Measurements from ENCODE around the gene SNF8. TPM values are rescaled to one million over a fixed set of nuclear protein-coding genes. Genes with fewer than 3 reads are reported as not detected.

The SNF8 gene
- total RNA-seq, 1 experiment from 2014 or later: 129 TPM

DNA sequence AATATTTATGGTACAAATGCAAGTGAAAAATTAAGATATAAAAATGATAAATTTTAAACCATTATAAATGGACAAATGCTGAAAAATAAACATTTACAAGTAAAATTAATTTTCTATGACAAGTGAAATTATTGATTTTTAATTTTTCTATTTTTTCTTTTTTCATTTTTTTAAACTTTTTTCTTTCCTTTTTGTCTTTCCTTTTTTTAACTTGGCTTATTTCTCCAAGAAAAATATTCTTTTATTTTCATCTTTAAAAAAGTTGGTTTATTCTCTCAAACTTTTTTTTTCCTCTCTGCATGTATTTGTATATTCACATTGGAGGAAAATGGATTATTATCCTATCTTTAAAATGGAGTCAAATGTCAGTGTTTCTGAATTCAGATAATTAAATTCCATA, 48.7 kb upstream of the SNF8 start:
- H4K5ac ChIP-seq (ENCODE audit: insufficient read length, low read depth, low read length): no peak overlapping the region
- H3T11ph ChIP-seq (ENCODE audit: low read length): no peak overlapping the region
- no peak for DNase-seq
- no peak overlapping the region for H3K23ac ChIP-seq (ENCODE audit: insufficient read length, low read depth, low read length)
- H3K27me3 ChIP-seq (ENCODE audit: insufficient read depth, low read length): no peaks in the 10 kb centered on the region
- H3K23me2 ChIP-seq (ENCODE audit: insufficient read length, low read depth, low read length, poor library complexity, severe bottlenecking): peaks cover 12% of the 10 kb centered on the region
- H2BK120ac ChIP-seq (ENCODE audit: low read depth, low read length, poor library complexity, severe bottlenecking): no peak overlapping the region
- H3K36me3 Mint-ChIP-seq (ENCODE audit: insufficient read depth in 1 of 3, low read depth in 3 of 3): peaks cover 0 to 2% (median 2%) of the 10 kb centered on the region in 3 experiments; a peak in 4 of 7 replicates
- H4K91ac ChIP-seq (ENCODE audit: insufficient read length, low read depth, low read length): no peak overlapping the region
- no peak overlapping the region for H3K27ac ChIP-seq (ENCODE audit: insufficient read length, low read depth, low read length)
- H2AFZ ChIP-seq (ENCODE audit: low read length): no peak overlapping the region
- H2BK15ac ChIP-seq (ENCODE audit: low read depth, low read length): no peak overlapping the region
- H3K9me3 Mint-ChIP-seq: no peaks in the 10 kb centered on the region; a peak in 1 of 5 replicates
- no peak overlapping the region for H3K14ac ChIP-seq (ENCODE audit: insufficient read depth, low read length)
- H3K9ac ChIP-seq (ENCODE audit: extremely low read depth, insufficient read length, low read length): no peak overlapping the region
- H3K4me2 ChIP-seq (ENCODE audit: insufficient read depth, insufficient read length, low read length): no peak overlapping the region
- peak overlapping the region in 1 of 2 experiments; percentile 62; a peak in 2 of 5 replicates for H3K4me3 Mint-ChIP-seq
- H3K79me1 ChIP-seq (ENCODE audit: insufficient read depth, low read depth, low read length, poor library complexity, severe bottlenecking): no peaks in the 10 kb centered on the region
- peaks cover 37 to 51% of the 10 kb centered on the region in 2 experiments for H3K4me1 Mint-ChIP-seq
- H2BK12ac ChIP-seq (ENCODE audit: insufficient read length, low read depth, low read length): no peak overlapping the region
- H2AK5ac ChIP-seq (ENCODE audit: insufficient read length, low read length): no peak overlapping the region
- peaks cover 7% of the 10 kb centered on the region; the same call in 1 of the 2 replicates for H3K79me2 ChIP-seq (ENCODE audit: insufficient read depth, low read length)
- H3K9me3 ChIP-seq (ENCODE audit: control insufficient read depth, low read depth, low read length): no peaks in the 10 kb centered on the region
- no peak overlapping the region for H2BK5ac ChIP-seq (ENCODE audit: insufficient read length, low read length)
- no peak overlapping the region for H3K18ac ChIP-seq (ENCODE audit: insufficient read length, low read depth, low read length)
- 0 out of 2 replicates have a peak, but pooled peaks cover 2% of the 10 kb centered on the region for H3K4me1 ChIP-seq (ENCODE audit: insufficient read depth, low read length)
- H4K20me1 ChIP-seq (ENCODE audit: control insufficient read depth, insufficient read depth, insufficient read length): no peaks in the 10 kb centered on the region
- H4K8ac ChIP-seq (replicated peaks; ENCODE audit: insufficient read length, low read depth, low read length): no peak overlapping the region
- peak overlapping the region in 1 of 3 experiments; percentile 85; a peak in 2 of 7 replicates for H3K27ac Mint-ChIP-seq
- no peak overlapping the region for H3K4ac ChIP-seq (ENCODE audit: low read depth, low read length)
- no peak overlapping the region for H3K56ac ChIP-seq (ENCODE audit: insufficient read length, low read depth, low read length)
- TF ChIP-seq, protein P1, sequence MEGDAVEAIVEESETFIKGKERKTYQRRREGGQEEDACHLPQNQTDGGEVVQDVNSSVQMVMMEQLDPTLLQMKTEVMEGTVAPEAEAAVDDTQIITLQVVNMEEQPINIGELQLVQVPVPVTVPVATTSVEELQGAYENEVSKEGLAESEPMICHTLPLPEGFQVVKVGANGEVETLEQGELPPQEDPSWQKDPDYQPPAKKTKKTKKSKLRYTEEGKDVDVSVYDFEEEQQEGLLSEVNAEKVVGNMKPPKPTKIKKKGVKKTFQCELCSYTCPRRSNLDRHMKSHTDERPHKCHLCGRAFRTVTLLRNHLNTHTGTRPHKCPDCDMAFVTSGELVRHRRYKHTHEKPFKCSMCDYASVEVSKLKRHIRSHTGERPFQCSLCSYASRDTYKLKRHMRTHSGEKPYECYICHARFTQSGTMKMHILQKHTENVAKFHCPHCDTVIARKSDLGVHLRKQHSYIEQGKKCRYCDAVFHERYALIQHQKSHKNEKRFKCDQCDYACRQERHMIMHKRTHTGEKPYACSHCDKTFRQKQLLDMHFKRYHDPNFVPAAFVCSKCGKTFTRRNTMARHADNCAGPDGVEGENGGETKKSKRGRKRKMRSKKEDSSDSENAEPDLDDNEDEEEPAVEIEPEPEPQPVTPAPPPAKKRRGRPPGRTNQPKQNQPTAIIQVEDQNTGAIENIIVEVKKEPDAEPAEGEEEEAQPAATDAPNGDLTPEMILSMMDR (conservative IDR thresholded peaks at IDR 0.05): no peak
- H3K27me3 Mint-ChIP-seq (ENCODE audit: low read depth): no peaks in the 10 kb centered on the region; the same call in 1 of the 2 replicates
- H2BK20ac ChIP-seq (ENCODE audit: low read depth, low read length, poor library complexity, severe bottlenecking): no peak overlapping the region
